Stimulated activated CD4-positive, alpha-beta T cell treated with anti-CD3 and anti-CD28 coated beads, Interleukin-4, amount 100 ng/mL, for 48 hours (primary cell): Measurements from ENCODE around the gene GFOD1.

Experiments
- DNase-seq, 2 donors: peaks; one replicate each; pipeline ENCODE4 v3.0.0-alpha.2; 2020; ENCODE audit warnings: low read depth in 2 of 2

Gene GFOD1

DNA sequence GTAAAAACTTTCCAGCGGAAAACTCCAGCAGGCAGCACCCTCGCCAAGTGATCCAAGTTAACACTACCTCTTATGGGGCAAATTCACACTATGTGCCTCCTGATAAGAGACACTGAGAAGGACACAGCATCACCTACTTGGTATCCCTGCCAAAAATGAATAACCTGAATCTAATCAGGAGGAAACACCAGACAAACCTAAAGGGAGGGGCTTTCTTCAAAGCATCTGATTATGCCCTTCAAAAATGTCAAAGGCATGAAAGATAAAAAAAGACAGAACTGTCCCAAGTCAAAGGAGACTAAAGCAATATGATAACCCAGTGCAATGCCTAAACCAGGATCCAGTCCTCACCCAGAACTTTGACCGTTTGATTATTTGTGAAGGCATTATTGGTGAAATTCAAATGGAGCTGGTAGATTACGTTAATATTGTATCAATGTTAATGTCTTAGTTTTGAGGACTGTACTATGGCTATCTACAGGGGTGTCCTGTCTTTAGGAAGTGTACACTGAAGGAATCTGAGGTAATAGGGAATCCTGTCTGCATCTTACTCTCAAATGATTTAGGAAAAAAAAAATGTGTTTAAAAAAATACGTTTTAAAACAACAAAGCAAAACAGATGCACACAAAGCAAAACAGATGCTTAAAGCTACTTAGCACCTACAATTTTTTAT, 167.4 kb downstream of the GFOD1 start:
- no peak for DNase-seq

DNA sequence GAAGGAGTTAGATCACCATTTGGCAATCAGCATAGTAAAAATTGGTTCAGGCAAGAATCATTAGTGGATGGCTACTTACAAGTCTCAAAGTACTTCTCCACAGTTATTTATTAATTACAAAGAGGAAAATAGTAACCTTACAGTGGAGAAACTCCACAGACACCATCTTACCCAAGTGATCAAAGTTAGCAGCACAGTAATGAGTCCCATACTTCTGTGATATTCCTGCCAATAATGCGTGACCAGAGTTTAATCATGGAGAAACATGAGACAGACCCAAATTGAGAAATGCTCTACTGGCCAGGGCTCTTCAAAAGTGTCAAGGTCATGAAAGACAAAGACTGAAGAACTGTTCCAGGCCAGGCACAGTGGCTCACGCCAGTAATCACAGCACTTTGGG, 168.6 kb downstream of the GFOD1 start:
- no peak for DNase-seq

DNA sequence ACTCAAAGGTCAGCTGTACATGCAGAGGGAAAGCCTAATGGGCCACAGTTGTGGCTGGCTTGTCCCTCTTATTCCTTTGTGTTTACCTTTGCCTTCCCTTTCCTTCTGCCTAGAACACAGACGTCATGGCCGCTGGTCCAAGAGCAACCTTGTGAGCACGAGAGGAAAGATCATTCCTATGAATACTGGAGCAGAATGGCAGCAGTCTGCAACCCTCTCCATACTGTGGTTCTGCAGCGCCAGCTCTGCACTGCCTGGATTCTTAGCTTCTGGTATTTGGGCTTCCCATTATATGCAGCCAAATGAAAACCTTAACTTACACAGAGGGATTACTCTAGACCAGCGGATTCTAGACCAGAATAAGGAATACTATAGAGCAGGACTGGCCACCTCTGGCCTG, 171.5 kb downstream of the GFOD1 start:
- no peak for DNase-seq

DNA sequence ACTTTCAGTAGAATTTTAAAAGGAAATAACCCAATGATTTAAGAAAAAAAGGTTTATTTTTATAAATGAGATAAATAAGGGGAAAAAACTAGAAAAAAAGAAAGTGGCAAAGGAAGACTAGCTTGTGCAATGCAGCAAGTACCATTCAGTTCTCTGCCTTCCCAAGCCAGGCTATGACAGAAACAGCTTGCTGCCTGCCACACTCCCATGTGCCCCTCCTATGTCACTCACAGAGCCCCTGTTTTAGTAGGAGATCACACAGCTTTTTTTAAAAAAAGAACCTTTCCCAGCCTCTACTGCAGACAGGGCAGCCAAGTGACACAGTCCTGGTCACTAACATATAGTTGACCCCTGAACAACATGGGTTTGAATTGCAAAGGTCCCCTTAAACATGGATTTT, 172.6 kb downstream of the GFOD1 start:
- no peak for DNase-seq

DNA sequence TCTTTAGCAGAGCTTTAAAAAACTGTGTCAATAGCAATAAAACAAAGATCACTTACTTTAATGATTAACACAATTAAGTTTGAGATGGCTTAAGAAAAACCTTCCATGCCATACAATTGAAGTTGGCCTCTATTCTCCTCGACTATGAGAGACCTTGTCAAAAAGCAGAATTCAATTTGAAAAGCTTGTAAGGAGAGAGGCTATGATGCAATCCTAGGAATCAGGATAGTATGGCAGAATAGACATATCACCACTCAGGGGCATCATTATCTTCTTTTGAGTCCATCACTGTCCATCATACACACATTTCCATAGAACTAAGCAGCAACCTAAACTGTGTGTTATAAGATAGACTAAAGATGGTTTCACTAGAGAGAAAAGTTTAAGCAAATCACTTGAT, 176.2 kb downstream of the GFOD1 start:
- DNase-seq: no peak

DNA sequence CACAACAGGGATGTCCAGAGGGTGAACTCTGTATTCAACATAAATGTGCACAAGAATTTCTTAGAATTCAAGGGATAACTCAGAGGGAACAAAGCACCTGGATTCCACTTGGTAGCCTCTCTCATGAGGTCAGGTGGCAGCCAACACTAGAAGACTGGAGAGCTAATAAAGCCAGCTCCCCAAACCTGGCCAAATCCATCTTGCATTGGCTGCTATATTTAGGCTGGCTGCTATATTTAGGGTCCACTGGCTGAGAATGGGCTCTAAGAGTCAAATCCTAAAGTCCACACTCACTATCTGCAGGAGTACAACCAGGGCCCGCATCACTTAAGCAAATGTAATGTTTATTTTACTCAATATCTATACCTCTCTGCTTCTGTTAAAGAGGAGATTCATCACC, 179.1 kb downstream of the GFOD1 start:
- DNase-seq: no peak
